Urinary bladder (tissue), 4 donors: ENCODE results near the gene TRAPPC12. TPM values are rescaled to one million over a fixed set of nuclear protein-coding genes. Genes with fewer than 3 reads are reported as not detected.
"Not testable (repeated sequence)": the region's sequence is repeated elsewhere in the genome, so short reads cannot be mapped to it uniquely, and the experiment has no call there.

Experiments
- DNase-seq: peaks from one replicate; pipeline ENCODE4 v3.0.0-alpha.2; 2015; ENCODE audit errors: extremely low spot score
- H3K27ac ChIP-seq: one replicate; pipeline ENCODE4 v1.5.1; 2013; ENCODE audit warnings: low read depth, mild to moderate bottlenecking, moderate library complexity
- H3K36me3 ChIP-seq: one replicate; pipeline ENCODE4 v1.6.1; 2013; ENCODE audit warnings: mild to moderate bottlenecking, moderate library complexity; ENCODE audit not compliant: insufficient read depth
- H3K4me1 ChIP-seq: one replicate; pipeline ENCODE4 v1.6.1; 2013; ENCODE audit warnings: mild to moderate bottlenecking, moderate library complexity; ENCODE audit not compliant: insufficient read depth
- H3K4me3 ChIP-seq: one replicate; pipeline ENCODE4 v1.5.1; 2013; ENCODE audit warnings: low read depth, low read length
- WGBS: extraction: QIAGEN DNeasy Blood & Tissue Kit; methylation state at CpG from one replicate; pipeline ENCODE4 v1.1.7; 2013; 5-methylcytosine and 5-hydroxymethylcytosine counted together
- polyA plus RNA-seq: library from polyadenylated mRNA; stranded (reverse); fragments of 200-250 nt; gene quantifications from one replicate; pipeline ENCODE4 v1.2.3, GENCODE V29; 2013
- total RNA-seq: library from RNA; depleted of rRNA; stranded (reverse); fragments of >200 nt; gene quantifications from one replicate; pipeline ENCODE4 v1.2.3, GENCODE V29; 2014
- donor health status: healthy with polysubstance abuse.
- donor health status: healthy.

TRAPPC12 gene
- total and polyA plus RNA-seq, 2 donors: 60.4 to 68.6 TPM

DNA sequence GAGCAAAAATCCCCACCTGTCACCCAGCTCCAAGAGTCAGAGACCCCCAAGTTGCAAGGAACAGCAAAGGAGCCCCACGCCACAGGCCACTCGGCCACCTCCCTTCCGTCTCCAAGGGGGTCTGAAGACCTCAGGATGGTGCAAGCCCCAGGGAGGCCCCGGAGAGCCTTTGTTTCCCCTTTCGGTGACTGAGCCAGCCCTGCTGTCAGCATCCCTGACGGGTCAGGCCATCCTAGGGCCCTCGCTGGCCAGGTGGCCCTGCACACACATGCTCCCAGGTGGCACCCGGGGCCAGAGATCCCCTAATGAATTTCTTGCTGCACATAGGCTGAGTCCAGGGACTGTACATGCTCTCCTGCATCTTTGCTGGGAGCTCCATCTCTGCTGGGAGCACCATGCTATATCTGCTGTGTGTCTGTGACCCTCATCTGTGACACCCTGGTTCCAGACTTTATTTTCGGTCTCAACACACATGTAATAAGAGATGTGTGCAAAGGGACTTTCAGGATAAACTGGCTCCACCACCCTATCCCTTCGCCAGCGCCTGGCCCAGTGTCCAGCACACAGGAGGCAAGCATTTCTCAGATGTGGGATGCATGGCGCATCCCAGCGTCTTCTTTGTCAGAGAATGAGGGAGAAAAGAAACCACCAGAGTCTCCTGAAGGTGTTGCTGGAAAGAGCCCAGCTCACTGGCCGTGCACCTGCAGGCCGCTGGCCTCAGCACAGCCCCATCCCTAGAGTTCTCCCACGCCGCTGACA is 112.4 kb downstream of the TRAPPC12 start:
- no peak for DNase-seq
- 93% methylated on average over 17 of the region's 17 CpGs for WGBS
- Histone ChIP-seq H3K27ac (no peak overlapping the region), H3K4me3 (no peak overlapping the region), H3K36me3 (no peaks in the 10 kb centered on the region), H3K4me1 (no peaks in the 10 kb centered on the region)

DNA sequence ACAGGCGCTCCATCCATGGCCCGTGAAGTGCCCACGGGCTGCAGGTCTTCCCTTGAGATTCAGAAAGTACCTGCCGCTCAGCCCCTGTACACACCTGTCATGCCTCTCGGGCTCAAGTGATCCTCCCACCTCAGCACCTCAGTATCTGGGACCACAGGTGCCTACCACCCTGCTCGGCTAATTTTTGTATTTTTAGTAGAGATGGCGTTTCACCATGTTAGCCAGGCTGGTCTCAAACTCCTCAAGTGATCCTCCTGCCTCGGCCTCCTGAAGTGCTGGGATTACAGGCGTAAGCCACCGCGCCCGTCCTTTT is 112.9 kb downstream of the TRAPPC12 start:
- not testable (repeated sequence) for H3K27ac ChIP-seq, H3K36me3 ChIP-seq, DNase-seq, H3K4me3 ChIP-seq, H3K4me1 ChIP-seq
- WGBS: 85% methylated on average over 12 of the region's 12 CpGs

GRCh38 chr2:3492951-3493614 is 113.6 kb downstream of the TRAPPC12 start:
- 70% methylated on average over 29 of the region's 29 CpGs for WGBS
- Histone ChIP-seq H3K4me3 (no peak overlapping the region), H3K27ac (no peak overlapping the region), H3K36me3 (no peaks in the 10 kb centered on the region), H3K4me1 (no peaks in the 10 kb centered on the region)
- DNase-seq: no peak

- H3K4me1 ChIP-seq: no peaks in the 10 kb centered on the region
- H3K36me3 ChIP-seq: peaks cover 3% of the 10 kb centered on the region
- no peak overlapping the region for H3K4me3 ChIP-seq
- peak; percentile 52 for DNase-seq
- 26% methylated on average over 10 of the region's 10 CpGs for WGBS
- no peak overlapping the region for H3K27ac ChIP-seq
Observed at GRCh38 chr2:3493615-3494007, 114.1 kb downstream of the TRAPPC12 start.

DNA sequence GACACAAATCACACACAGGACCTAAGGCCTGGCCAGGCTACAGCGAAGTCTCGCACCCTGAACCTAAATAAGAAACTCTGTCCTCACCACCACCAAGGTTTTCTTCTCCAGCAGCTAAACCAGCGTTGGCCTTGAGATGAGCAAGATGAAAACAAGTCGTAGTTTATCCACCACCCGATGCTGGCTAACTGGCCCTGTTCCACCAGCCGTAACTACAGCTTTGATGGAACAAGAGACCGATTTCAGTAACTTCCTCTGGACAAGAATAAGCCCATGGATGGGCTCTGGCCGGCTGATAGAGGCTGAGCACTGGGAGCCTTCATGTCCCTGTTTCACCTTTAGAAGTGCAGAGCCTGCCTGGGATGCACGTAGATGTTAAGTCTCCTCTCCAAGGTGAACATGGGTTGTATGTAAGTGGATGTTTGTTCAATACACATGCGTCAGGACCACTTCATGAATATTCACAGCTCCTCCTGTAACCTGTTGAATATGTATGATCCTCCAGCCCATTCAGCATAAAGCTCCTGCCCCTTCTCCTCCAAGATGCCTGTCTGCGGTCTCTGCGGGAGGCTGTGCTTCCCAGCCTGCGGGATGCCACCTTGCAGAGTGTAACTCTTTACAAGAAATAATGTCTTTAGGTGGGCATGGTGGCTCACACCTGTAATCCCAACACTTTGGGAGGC is 115.6 kb downstream of the TRAPPC12 start:
- DNase-seq: no peak
- 92% methylated on average over 13 of the region's 13 CpGs for WGBS
- no peak overlapping the region for H3K27ac ChIP-seq
- H3K36me3 ChIP-seq: peaks cover 3% of the 10 kb centered on the region
- no peak overlapping the region for H3K4me3 ChIP-seq
- no peaks in the 10 kb centered on the region for H3K4me1 ChIP-seq

- 95% methylated on average over 15 of the region's 15 CpGs for WGBS
Observed at GRCh38 chr2:3496708-3497080, 117.2 kb downstream of the TRAPPC12 start.

DNA sequence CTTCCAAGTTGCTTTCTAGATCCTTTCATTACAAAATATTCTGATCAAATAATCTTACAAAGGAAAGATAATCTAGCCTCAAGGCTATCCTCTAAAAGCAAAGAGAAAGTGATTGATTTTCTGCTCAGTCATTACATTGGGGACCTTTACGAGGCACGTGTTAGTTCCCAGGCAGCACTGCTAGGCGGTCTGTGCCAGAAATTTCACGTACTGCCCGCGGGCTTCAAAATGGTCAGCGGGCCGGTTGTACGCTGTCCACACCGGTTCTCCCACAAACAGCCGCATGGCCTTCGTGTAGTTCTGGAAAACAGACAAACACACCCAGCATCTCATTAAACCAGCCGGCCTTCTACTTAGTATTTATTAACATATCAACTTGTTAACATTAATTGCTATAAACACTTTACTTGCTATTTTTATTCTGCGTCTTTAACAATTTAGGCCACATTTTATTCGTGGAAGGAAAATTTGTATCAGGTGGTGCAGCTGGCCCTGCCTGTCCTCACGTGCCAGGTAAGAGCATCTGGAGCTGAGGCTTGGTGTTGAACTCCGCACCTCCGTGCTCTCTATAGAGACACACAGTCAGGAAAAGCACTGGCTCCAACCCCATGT is 119.4 kb downstream of the TRAPPC12 start:
- H3K36me3 ChIP-seq: peaks cover 5% of the 10 kb centered on the region
- H3K27ac ChIP-seq: no peak overlapping the region
- no peak overlapping the region for H3K4me3 ChIP-seq
- WGBS: 96% methylated on average over 18 of the region's 18 CpGs
- DNase-seq: no peak
- H3K4me1 ChIP-seq: no peaks in the 10 kb centered on the region

More at GRCh38 chr2:3496708-3497080, 117.2 kb downstream of the TRAPPC12 start:
- H3K4me3 ChIP-seq, DNase-seq, H3K27ac ChIP-seq, H3K36me3 ChIP-seq, H3K4me1 ChIP-seq: not testable (repeated sequence)

DNA sequence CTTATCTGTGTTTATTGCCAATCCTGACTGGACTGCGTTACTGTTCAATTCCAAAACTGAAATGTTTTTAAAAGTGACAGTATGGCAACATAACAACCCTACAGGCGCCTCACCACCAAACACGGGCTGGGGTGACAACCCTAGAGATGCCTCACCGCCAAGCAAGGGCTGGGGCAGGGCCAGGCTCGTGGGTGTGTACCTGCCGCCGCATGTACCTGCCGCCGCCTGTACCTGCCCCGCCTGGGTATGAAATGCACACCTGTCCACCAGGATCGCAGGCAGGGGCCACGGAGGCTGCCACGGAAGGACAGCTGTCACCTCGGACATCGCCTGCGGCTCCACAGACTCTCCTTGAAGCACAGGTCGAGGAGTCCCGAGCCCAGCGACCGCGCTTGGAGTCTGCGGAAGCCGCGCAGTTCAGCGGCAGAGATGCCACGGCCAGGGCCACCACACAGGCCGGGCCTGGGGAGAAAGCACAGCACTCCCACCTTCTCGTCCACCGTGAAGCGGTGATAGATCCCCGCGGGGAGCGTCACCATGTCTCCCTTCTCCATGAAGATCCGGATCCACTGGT is 120.9 kb downstream of the TRAPPC12 start:
- 96% methylated on average over 34 of the region's 34 CpGs for WGBS
- Histone ChIP-seq H3K4me1 (no peaks in the 10 kb centered on the region), H3K36me3 (peaks cover 5% of the 10 kb centered on the region), H3K4me3 (no peak overlapping the region), H3K27ac (no peak overlapping the region)
- no peak for DNase-seq

GRCh38 chr2:3503046-3503445 is 123.6 kb downstream of the TRAPPC12 start:
- no peak overlapping the region for H3K4me3 ChIP-seq
- WGBS: 90% methylated on average over 14 of the region's 14 CpGs
- H3K27ac ChIP-seq: no peak overlapping the region
- H3K36me3 ChIP-seq: peaks cover 5% of the 10 kb centered on the region
- DNase-seq: no peak
- no peaks in the 10 kb centered on the region for H3K4me1 ChIP-seq

- no peak for DNase-seq
- Histone ChIP-seq H3K4me1 (no peaks in the 10 kb centered on the region), H3K4me3 (no peak overlapping the region), H3K36me3 (peaks cover 3% of the 10 kb centered on the region), H3K27ac (no peak overlapping the region)
- WGBS: 82% methylated on average over 13 of the region's 13 CpGs
Observed at GRCh38 chr2:3503483-3503882, 124.0 kb downstream of the TRAPPC12 start.

DNA sequence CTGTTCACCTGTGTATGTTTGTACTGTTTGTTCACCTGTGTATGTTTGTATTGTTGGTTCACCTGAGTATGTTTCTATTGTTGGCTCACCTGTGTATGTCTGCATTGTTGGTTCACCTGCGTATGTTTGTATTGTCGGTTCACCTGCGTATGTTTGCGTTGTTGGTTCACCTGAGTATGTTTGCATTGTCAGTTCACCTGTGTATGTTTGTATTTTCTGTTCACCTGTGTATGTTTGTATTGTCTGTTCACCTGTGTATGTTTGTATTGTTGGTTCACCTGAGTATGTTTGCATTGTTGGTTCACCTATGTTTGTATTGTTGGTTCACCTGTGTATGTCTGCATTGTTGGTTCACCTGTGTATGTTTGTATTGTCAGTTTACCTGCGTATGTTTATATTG is 125.2 kb downstream of the TRAPPC12 start:
- DNase-seq: no peak
- Histone ChIP-seq H3K27ac (no peak overlapping the region), H3K4me1 (no peaks in the 10 kb centered on the region), H3K36me3 (peaks cover 2% of the 10 kb centered on the region), H3K4me3 (no peak overlapping the region)
- WGBS: 98% methylated on average over 5 of the region's 5 CpGs

DNA sequence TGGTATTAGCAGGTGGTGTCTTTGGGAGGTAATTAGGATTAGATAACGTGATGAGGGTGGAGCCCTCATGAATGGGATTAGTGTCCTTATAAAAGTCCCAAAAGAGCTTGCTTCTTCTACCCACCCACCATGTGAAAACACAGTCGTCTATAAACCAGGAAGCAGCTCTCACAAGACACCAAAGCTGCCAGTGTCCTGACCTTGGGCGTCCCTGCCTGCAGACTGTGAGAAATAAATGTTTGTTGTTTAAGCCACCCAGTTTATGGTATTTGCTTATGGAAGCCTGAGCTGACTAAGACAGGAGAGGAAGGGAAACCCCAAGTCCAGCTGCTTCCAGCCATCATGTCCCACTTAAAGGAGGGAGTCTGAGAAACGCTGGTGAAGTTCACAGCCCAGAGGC is 126.3 kb downstream of the TRAPPC12 start:
- Histone ChIP-seq H3K4me3 (no peak overlapping the region), H3K4me1 (no peaks in the 10 kb centered on the region), H3K27ac (no peak overlapping the region), H3K36me3 (peaks cover 2% of the 10 kb centered on the region)
- DNase-seq: no peak
- WGBS: 60% methylated on average over 4 of the region's 4 CpGs

- 72% methylated on average over 2 of the region's 2 CpGs for WGBS
- Histone ChIP-seq H3K4me1 (no peaks in the 10 kb centered on the region), H3K4me3 (no peak overlapping the region), H3K36me3 (peaks cover 2% of the 10 kb centered on the region), H3K27ac (no peak overlapping the region)
- no peak for DNase-seq
Observed at GRCh38 chr2:3512086-3512485, 132.6 kb downstream of the TRAPPC12 start.
